B cell (primary cell): ENCODE data around the gene C1QTNF12.

Experiments used
- CTCF ChIP-seq: fragments of 200-600 bp; IDR thresholded peaks from one replicate; pipeline ENCODE4 v1.8.0; 2022; ENCODE audit warnings: antibody characterized with exemption, mild to moderate bottlenecking
- EZH2 ChIP-seq: IDR thresholded peaks from 2 replicates; pipeline ENCODE4 v1.6.1; 2012; ENCODE audit warnings: borderline replicate concordance, low read depth, mild to moderate bottlenecking, moderate library complexity, low read length; ENCODE audit not compliant: insufficient read depth, poor library complexity, severe bottlenecking

- TF ChIP-seq CTCF (no peak), EZH2 (no peak)
These were observed 27.2 kb downstream of the C1QTNF12 start for GRCh38 chr1:1219341-1219740.
